ENCODE measurements around the gene RETN. TPM values are rescaled to one million over a fixed set of nuclear protein-coding genes. Genes with fewer than 3 reads are reported as not detected.

Gene RETN
- total RNA-seq, 3 donors from 2014 or later (not counting 1 experiment from before 2014, with no cell fraction given): 3.8 TPM; not detected in 2

- intact Hi-C loops (cut with micrococcal nuclease): no loop called here
- peaks cover 4% of the 10 kb centered on the region for H3K9me3 ChIP-seq (ENCODE audit: control insufficient read depth, insufficient read depth, low read length)
These were observed 47.9 kb downstream of the RETN start for GRCh38 chr19:7716762-7717161.

GRCh38 chr19:7718668-7719067, 49.8 kb downstream of the RETN start:
- Histone ChIP-seq H3K9me3 (ENCODE audit: control insufficient read depth, insufficient read depth, low read length) (peaks cover 4% of the 10 kb centered on the region), H3K36me3 (ENCODE audit: control insufficient read depth, insufficient read depth, low read length) (no peaks in the 10 kb centered on the region), H3K4me3 (ENCODE audit: low read length) (no peak overlapping the region), H3K27ac (ENCODE audit: low read length) (no peak overlapping the region), H3K4me1 (ENCODE audit: control insufficient read depth, insufficient read depth, low read length) (peaks cover 10% of the 10 kb centered on the region), H3K27me3 (ENCODE audit: control insufficient read depth, insufficient read depth, low read length) (no peaks in the 10 kb centered on the region)
- H3K27ac Mint-ChIP-seq: no peak overlapping the region
- intact Hi-C loops (cut with micrococcal nuclease): no loop called here
- no peak for TF ChIP-seq CTCF (IDR thresholded peaks at IDR 0.05)
- H3K36me3 Mint-ChIP-seq: no peaks in the 10 kb centered on the region
- peaks cover 0 to 5% of the 10 kb centered on the region in 2 donors for H3K27me3 Mint-ChIP-seq (ENCODE audit: low read depth in 2 of 2)
- no peak overlapping the region for H3K4me3 Mint-ChIP-seq
- WGBS (ENCODE audit: insufficient coverage): 27% methylated on average over 8 of the region's 8 CpGs
- DNase-seq (peak in 1 of 2 donors; percentile 57), ATAC-seq (peak in 1 of 3 donors; percentile 48)
- no peaks in the 10 kb centered on the region for H3K9me3 Mint-ChIP-seq
- no peaks in the 10 kb centered on the region for H3K4me1 Mint-ChIP-seq

More at GRCh38 chr19:7716762-7717161, 47.9 kb downstream of the RETN start:
- Mint-ChIP-seq H3K9me3 (no peaks in the 10 kb centered on the region), H3K27me3 (ENCODE audit: low read depth in 2 of 2) (peaks cover 0 to 5% of the 10 kb centered on the region in 2 donors), H3K4me3 (no peak overlapping the region), H3K27ac (no peak overlapping the region), H3K4me1 (no peaks in the 10 kb centered on the region), H3K36me3 (no peaks in the 10 kb centered on the region)
- no peak for TF ChIP-seq CTCF (IDR thresholded peaks at IDR 0.05)
- ATAC-seq (no peak), DNase-seq (no peak)
- 100% methylated on average over 1 of the region's 1 CpG for WGBS (ENCODE audit: insufficient coverage)
- no peaks in the 10 kb centered on the region for H3K27me3 ChIP-seq (ENCODE audit: control insufficient read depth, insufficient read depth, low read length)
- H3K4me1 ChIP-seq (ENCODE audit: control insufficient read depth, insufficient read depth, low read length): peaks cover 10% of the 10 kb centered on the region
- H3K27ac ChIP-seq (ENCODE audit: low read length): no peak overlapping the region
- no peak overlapping the region for H3K4me3 ChIP-seq (ENCODE audit: low read length)
- no peaks in the 10 kb centered on the region for H3K36me3 ChIP-seq (ENCODE audit: control insufficient read depth, insufficient read depth, low read length)

Other genes starting within 250 kb of the RETN start
- 1 to 10 TPM in 1 of 3 donors, under 1 TPM in 1, not detected in 1; 0.33 to 1.5 TPM for gene PEX11G, start 180.0 kb upstream of the RETN start, total RNA-seq
- 10 to 100 TPM in 2 of 3 donors, 1 to 10 TPM in 1; 9.8 to 11.6 (median 10.9) TPM for gene ZNF358, start 152.9 kb upstream of the RETN start, total RNA-seq
- 10 to 100 TPM; 22.9 to 37.6 (median 27.8) TPM for gene MCOLN1, start 146.4 kb upstream of the RETN start, total RNA-seq
- gene PNPLA6, start 133.3 kb upstream of the RETN start, total RNA-seq: 100 to 1,000 TPM; 118 to 190 (median 125) TPM
- under 1 TPM in 2 of 3 donors, not detected in 1; 0.24 to 0.34 TPM for gene CAMSAP3, start 73.2 kb upstream of the RETN start, total RNA-seq
- 10 to 100 TPM; 60.2 to 70.8 (median 67.7) TPM for gene XAB2, start 39.5 kb upstream of the RETN start, total RNA-seq
- gene PET100, start 39.3 kb upstream of the RETN start, total RNA-seq: 100 to 1,000 TPM in 2 of 3 donors, 10 to 100 TPM in 1; 92.0 to 139 (median 106) TPM
- gene PCP2, start 35.3 kb upstream of the RETN start, total RNA-seq: 1 to 10 TPM; 5.4 to 8.4 (median 7.7) TPM
- 100 to 1,000 TPM; 366 to 409 (median 384) TPM for gene STXBP2, start 31.9 kb upstream of the RETN start, total RNA-seq
- gene MCEMP1, start 8.0 kb downstream of the RETN start, total RNA-seq: 1 to 10 TPM in 2 of 3 donors, under 1 TPM in 1; 0.59 to 4.8 (median 1.8) TPM
- 10 to 100 TPM; 53.8 to 58.8 (median 54.2) TPM for gene TRAPPC5, start 11.8 kb downstream of the RETN start, total RNA-seq
- 1 to 10 TPM in 2 of 3 donors, under 1 TPM in 1; 0.52 to 1.2 (median 1.0) TPM for gene FCER2, start 33.1 kb downstream of the RETN start, total RNA-seq
- not detected for gene CLEC4G, start 63.1 kb downstream of the RETN start, total RNA-seq
- under 1 TPM in 1 of 3 donors, not detected in 2; 0.10 TPM for gene CD209, start 78.5 kb downstream of the RETN start, total RNA-seq
- not detected for gene CLEC4M, start 94.2 kb downstream of the RETN start, total RNA-seq
- 10 to 100 TPM in 2 of 3 donors, 1 to 10 TPM in 1; 9.6 to 13.5 (median 11.3) TPM for gene EVI5L, start 161.2 kb downstream of the RETN start, total RNA-seq
- under 1 TPM; 0.11 to 0.13 (median 0.12) TPM for gene PRR36, start 205.3 kb downstream of the RETN start, total RNA-seq
- not detected for gene LRRC8E, start 219.5 kb downstream of the RETN start, total RNA-seq
- 100 to 1,000 TPM; 131 to 218 (median 159) TPM for gene MAP2K7, start 234.8 kb downstream of the RETN start, total RNA-seq
- gene TGFBR3L, start 245.8 kb downstream of the RETN start, total RNA-seq: 1 to 10 TPM; 3.5 to 4.6 (median 4.4) TPM